Naive thymus-derived CD4-positive, alpha-beta T cell (primary cell): Measurements from ENCODE around the gene GRK6. TPM values are rescaled to one million over a fixed set of nuclear protein-coding genes. Genes with fewer than 3 reads are reported as not detected.

Experiments
- ATAC-seq: fragments of 150-1000 bp; cut with Tn5 transposase; 2 replicates; pipeline ENCODE4 v1.10.0; 2021; ENCODE audit warnings: mild to moderate bottlenecking, moderate library complexity
- CTCF ChIA-PET: fragments of 350-600 bp; sonication (Branson Sonifier 250); formaldehyde crosslinking; loops from one replicate; lab custom pipeline; 2021; ENCODE audit warnings: antibody characterized with exemption; lab: Charles Lee
- POLR2A ChIA-PET: fragments of 350-600 bp; sonication (Branson Sonifier 250); formaldehyde crosslinking; loops from one replicate; lab custom pipeline; 2021; ENCODE audit warnings: antibody characterized with exemption, inconsistent platforms; lab: Charles Lee
- DNase-seq, 9 donors: peaks; one replicate each; pipeline versions ENCODE4 v3.0.0 to v3.0.0-alpha.2; 2020 to 2022; ENCODE audit warnings: mixed read lengths in 1 of 9
- H3K27ac ChIP-seq: one replicate; pipeline ENCODE4 v1.7.0; 2013; ENCODE audit warnings: mild to moderate bottlenecking, low read depth, low read length, moderate library complexity
- H3K27me3 ChIP-seq, 2 donors: one replicate each; pipeline ENCODE4 v1.7.0; 2013; ENCODE audit warnings: low read length in 2 of 2, mild to moderate bottlenecking in 2 of 2, moderate library complexity in 2 of 2; ENCODE audit not compliant: control insufficient read depth in 2 of 2, insufficient read depth in 2 of 2
- H3K36me3 ChIP-seq, 3 experiments: 1 replicate in 2 of 3; 2 replicates in 1 of 3; pipeline ENCODE4 v1.7.0; 2013; ENCODE audit warnings: low read length in 3 of 3, mild to moderate bottlenecking in 3 of 3, moderate library complexity in 1 of 3; ENCODE audit not compliant: insufficient read depth in 3 of 3, control insufficient read depth in 2 of 3
- H3K4me1 ChIP-seq, 2 donors: one replicate each; pipeline ENCODE4 v1.7.0; 2013; ENCODE audit warnings: low read length in 2 of 2, mild to moderate bottlenecking in 2 of 2, moderate library complexity in 1 of 2; ENCODE audit not compliant: control insufficient read depth in 2 of 2, insufficient read depth in 2 of 2
- H3K4me3 ChIP-seq: 2 replicates; pipeline ENCODE4 v1.7.0; 2013; ENCODE audit warnings: mild to moderate bottlenecking, low read length
- H3K9me3 ChIP-seq, 3 experiments: 1 replicate in 2 of 3; 2 replicates in 1 of 3; pipeline ENCODE4 v1.7.0; 2013; ENCODE audit warnings: low read length in 3 of 3; ENCODE audit not compliant: control insufficient read depth in 2 of 3
- H3K27ac Mint-ChIP-seq, 9 donors: one replicate each; pipeline ENCODE4 v1.8.0; 2020 to 2022; ENCODE audit warnings: mixed read lengths in 9 of 9, mild to moderate bottlenecking in 8 of 9, moderate library complexity in 5 of 9, inconsistent platforms in 2 of 9
- H3K27me3 Mint-ChIP-seq, 5 donors: one replicate each; pipeline ENCODE4 v1.8.0; 2021 to 2022; ENCODE audit warnings: mixed read lengths in 5 of 5, mild to moderate bottlenecking in 1 of 5
- H3K36me3 Mint-ChIP-seq, 5 donors: one replicate each; pipeline ENCODE4 v1.8.0; 2020 to 2022; ENCODE audit warnings: mixed read lengths in 5 of 5, mild to moderate bottlenecking in 3 of 5, inconsistent platforms in 1 of 5
- H3K4me1 Mint-ChIP-seq, 7 donors: one replicate each; pipeline ENCODE4 v1.8.0; 2020 to 2022; ENCODE audit warnings: mixed read lengths in 7 of 7, mild to moderate bottlenecking in 3 of 7, inconsistent platforms in 1 of 7
- H3K4me3 Mint-ChIP-seq, 10 donors: one replicate each; pipeline ENCODE4 v1.8.0; 2020 to 2022; ENCODE audit warnings: mild to moderate bottlenecking in 10 of 10, mixed read lengths in 10 of 10, moderate library complexity in 6 of 10, inconsistent platforms in 2 of 10
- H3K9me3 Mint-ChIP-seq, 11 donors: one replicate each; pipeline ENCODE4 v1.8.0; 2020 to 2022; ENCODE audit warnings: mixed read lengths in 11 of 11, mild to moderate bottlenecking in 4 of 11, inconsistent platforms in 1 of 11, moderate library complexity in 1 of 11
- intact Hi-C, 2 donors: fragments of 100-400 bp; cut with micrococcal nuclease; formaldehyde crosslinking; loops; one replicate each; pipeline ENCODE4 v1.15.1; 2023
- polyA plus RNA-seq, 2 donors: library from polyadenylated mRNA; unstranded; fragments of 300-500 nt; fragmentation: Illumina TruSeq; gene quantifications; one replicate each; pipeline ENCODE4 v1.2.3, GENCODE V29; 2021
- total RNA-seq, 6 experiments: library from RNA in 5 of 6; stranded (reverse) in 5 of 6; gene quantifications; 1 replicate in 5 of 6; 2 replicates in 1 of 6; pipeline ENCODE4 v1.2.3 and lab custom pipeline; 2021 to 2026

GRK6 gene
- total and polyA plus RNA-seq, 7 experiments from 2014 or later, result 78.8 to 246 (median 200) TPM

- Mint-ChIP-seq H3K36me3 (peaks cover 0 to 10% (median 0%) of the 10 kb centered on the region in 5 donors), H3K9me3 (peaks cover 0 to 2% (median 0%) of the 10 kb centered on the region in 11 donors), H3K4me3 (peak overlapping the region in 1 of 10 donors; percentile 70), H3K27me3 (no peaks in the 10 kb centered on the region), H3K27ac (peak overlapping the region in 2 of 9 donors; percentile 59 to 69), H3K4me1 (peaks cover 0 to 25% (median 8%) of the 10 kb centered on the region in 7 donors)
- ATAC-seq (peak; percentile 40), DNase-seq (no peak)
- no peaks in the 10 kb centered on the region for H3K9me3 ChIP-seq
- no peaks in the 10 kb centered on the region for H3K36me3 ChIP-seq
- H3K27me3 ChIP-seq, result no peaks in the 10 kb centered on the region
- no peaks in the 10 kb centered on the region for H3K4me1 ChIP-seq
- intact Hi-C loops, result no loop called here
- ChIA-PET POLR2A (interaction anchor here (0.7 kb wide), 1 partner anchor 12 kb away, joined by 4 read pairs; no protein-coding TSS in a partner anchor), CTCF (interaction anchor here (1.2 to 2.6 kb wide), 2 partner anchors 59 to 72 kb away, joined by 5 to 11 read pairs; no protein-coding TSS in a partner anchor)
- no peak overlapping the region for H3K4me3 ChIP-seq
- H3K27ac ChIP-seq, result no peak overlapping the region
Measured at GRCh38 chr5:177462021-177462670, 35.7 kb downstream of the GRK6 start.

GRCh38 chr5:177465044-177465443, 38.6 kb downstream of the GRK6 start:
- peaks cover 0 to 10% (median 0%) of the 10 kb centered on the region in 5 donors for H3K36me3 Mint-ChIP-seq
- ChIA-PET POLR2A (no interaction called here), CTCF (interaction anchor here (1.1 kb wide), 1 partner anchor 8 kb away, joined by 3 read pairs; no protein-coding TSS in a partner anchor)
- H3K4me3 Mint-ChIP-seq, result no peak overlapping the region
- H3K27ac ChIP-seq, result no peak overlapping the region
- H3K36me3 ChIP-seq, result no peaks in the 10 kb centered on the region
- H3K27me3 ChIP-seq, result no peaks in the 10 kb centered on the region
- no peaks in the 10 kb centered on the region for H3K9me3 ChIP-seq
- no peaks in the 10 kb centered on the region for H3K4me1 ChIP-seq
- no peak overlapping the region for H3K27ac Mint-ChIP-seq
- intact Hi-C loops, result no loop called here
- ATAC-seq (no peak), DNase-seq (no peak)
- no peaks in the 10 kb centered on the region for H3K27me3 Mint-ChIP-seq
- no peak overlapping the region for H3K4me3 ChIP-seq
- H3K4me1 Mint-ChIP-seq, result peaks cover 0 to 25% (median 5%) of the 10 kb centered on the region in 7 donors
- H3K9me3 Mint-ChIP-seq, result peaks cover 0 to 2% (median 0%) of the 10 kb centered on the region in 11 donors

GRCh38 chr5:177466861-177467260, 40.4 kb downstream of the GRK6 start:
- peaks cover 0 to 6% (median 0%) of the 10 kb centered on the region in 5 donors for H3K36me3 Mint-ChIP-seq
- no peaks in the 10 kb centered on the region for H3K27me3 ChIP-seq
- ATAC-seq (no peak), DNase-seq (no peak)
- H3K36me3 ChIP-seq, result no peaks in the 10 kb centered on the region
- no peaks in the 10 kb centered on the region for H3K27me3 Mint-ChIP-seq
- ChIA-PET POLR2A (no interaction called here), CTCF (interaction anchor here (0.9 kb wide), 1 partner anchor 94 kb away, joined by 3 read pairs; no protein-coding TSS in a partner anchor)
- H3K9me3 Mint-ChIP-seq, result peaks cover 0 to 2% (median 0%) of the 10 kb centered on the region in 11 donors
- no peak overlapping the region for H3K27ac ChIP-seq
- H3K9me3 ChIP-seq, result no peaks in the 10 kb centered on the region
- intact Hi-C loops, result no loop called here
- H3K27ac Mint-ChIP-seq, result peak overlapping the region in 2 of 9 donors; percentile 17 to 51
- H3K4me3 Mint-ChIP-seq, result no peak overlapping the region
- no peak overlapping the region for H3K4me3 ChIP-seq
- H3K4me1 Mint-ChIP-seq, result peaks cover 0 to 27% (median 10%) of the 10 kb centered on the region in 7 donors
- H3K4me1 ChIP-seq, result peaks cover under 1 to 2% of the 10 kb centered on the region in 2 donors

- no peak overlapping the region for H3K4me3 ChIP-seq
- peaks cover 7% of the 10 kb centered on the region in 2 donors for H3K4me1 ChIP-seq
- no peaks in the 10 kb centered on the region for H3K27me3 ChIP-seq
- Mint-ChIP-seq H3K27me3 (no peaks in the 10 kb centered on the region), H3K27ac (peak overlapping the region in 1 of 9 donors; percentile 51), H3K9me3 (peaks cover 0 to 2% (median 0%) of the 10 kb centered on the region in 11 donors), H3K4me1 (peaks cover 0 to 24% (median 9%) of the 10 kb centered on the region in 7 donors), H3K4me3 (no peak overlapping the region), H3K36me3 (peaks cover 0 to 6% (median 0%) of the 10 kb centered on the region in 5 donors)
- no peak for ATAC-seq
- no peaks in the 10 kb centered on the region for H3K36me3 ChIP-seq
- H3K27ac ChIP-seq, result no peak overlapping the region
- intact Hi-C loops, result no loop called here
- CTCF ChIA-PET, result no interaction called here
- POLR2A ChIA-PET, result no interaction called here
- H3K9me3 ChIP-seq, result no peaks in the 10 kb centered on the region
- DNase-seq, result no peak
Measured at GRCh38 chr5:177467436-177467835, 41.0 kb downstream of the GRK6 start.

GRCh38 chr5:177468329-177468684, 41.8 kb downstream of the GRK6 start:
- peaks cover 9% of the 10 kb centered on the region in 2 donors for H3K4me1 ChIP-seq
- no peak overlapping the region for H3K4me3 ChIP-seq
- intact Hi-C loops, result no loop called here
- H3K9me3 Mint-ChIP-seq, result peaks cover 0 to 2% (median 0%) of the 10 kb centered on the region in 11 donors
- ChIA-PET CTCF (no interaction called here), POLR2A (no interaction called here)
- H3K27me3 Mint-ChIP-seq, result no peaks in the 10 kb centered on the region
- ATAC-seq, result no peak
- H3K27ac Mint-ChIP-seq, result no peak overlapping the region
- peaks cover 0 to 18% (median 8%) of the 10 kb centered on the region in 7 donors for H3K4me1 Mint-ChIP-seq
- no peak overlapping the region for H3K4me3 Mint-ChIP-seq
- H3K9me3 ChIP-seq, result no peaks in the 10 kb centered on the region
- no peaks in the 10 kb centered on the region for H3K36me3 ChIP-seq
- peaks cover 0 to 6% (median 0%) of the 10 kb centered on the region in 5 donors for H3K36me3 Mint-ChIP-seq
- H3K27ac ChIP-seq, result no peak overlapping the region
- no peaks in the 10 kb centered on the region for H3K27me3 ChIP-seq
- no peak for DNase-seq

- Mint-ChIP-seq H3K4me3 (no peak overlapping the region), H3K36me3 (peaks cover 0 to 5% (median 0%) of the 10 kb centered on the region in 5 donors), H3K27me3 (peaks cover 0 to 2% (median 0%) of the 10 kb centered on the region in 5 donors), H3K9me3 (peaks cover 0 to 2% (median 0%) of the 10 kb centered on the region in 11 donors), H3K4me1 (peaks cover 2 to 16% (median 10%) of the 10 kb centered on the region in 7 donors), H3K27ac (no peak overlapping the region)
- ATAC-seq (no peak), DNase-seq (no peak)
- intact Hi-C loops, result no loop called here
- H3K36me3 ChIP-seq, result no peaks in the 10 kb centered on the region
- H3K27me3 ChIP-seq, result no peaks in the 10 kb centered on the region
- ChIA-PET CTCF (no interaction called here), POLR2A (no interaction called here)
- no peak overlapping the region for H3K4me3 ChIP-seq
- no peaks in the 10 kb centered on the region for H3K9me3 ChIP-seq
- peaks cover 9% of the 10 kb centered on the region in 2 donors for H3K4me1 ChIP-seq
- no peak overlapping the region for H3K27ac ChIP-seq
Measured at GRCh38 chr5:177468685-177469628, 42.5 kb downstream of the GRK6 start.
